Cardiac ventricle fibroblast (primary cell): ENCODE data around the gene CLEC4D. TPM values are rescaled to one million over a fixed set of nuclear protein-coding genes. Genes with fewer than 3 reads are reported as not detected.

ENCODE experiments used
- total RNA-seq: library from RNA; depleted of rRNA; stranded (reverse); fragments of >200 nt; gene quantifications from 2 replicates; pipeline ENCODE4 v1.2.3, GENCODE V29; 2015

CLEC4D gene
- not detected in 2 replicates for total RNA-seq

DNA sequence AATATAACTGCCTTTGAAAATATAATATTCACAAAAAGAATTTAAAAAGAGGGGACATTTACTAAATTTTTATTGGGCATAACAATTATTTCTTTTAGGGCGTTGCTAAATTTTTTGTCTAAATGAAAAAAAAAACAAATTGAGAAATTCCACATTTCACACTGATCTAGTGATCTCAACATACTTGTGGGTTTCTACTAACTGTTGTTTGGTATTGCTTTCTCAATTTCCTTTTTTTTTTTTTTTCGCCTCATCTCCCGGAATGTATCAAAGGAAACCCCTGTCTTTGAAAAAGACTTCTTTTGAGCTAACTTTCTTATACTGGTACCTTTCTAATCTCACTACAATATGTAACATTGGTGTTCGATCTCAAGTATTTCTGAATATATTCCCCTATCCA, at the start of gene CLEC4D:
Gene CLEC4D, plus strand, starts transcription at position 248 of the 400 bp plus-strand sequence. CDS start 230 bp downstream, outside the sequence.

DNA sequence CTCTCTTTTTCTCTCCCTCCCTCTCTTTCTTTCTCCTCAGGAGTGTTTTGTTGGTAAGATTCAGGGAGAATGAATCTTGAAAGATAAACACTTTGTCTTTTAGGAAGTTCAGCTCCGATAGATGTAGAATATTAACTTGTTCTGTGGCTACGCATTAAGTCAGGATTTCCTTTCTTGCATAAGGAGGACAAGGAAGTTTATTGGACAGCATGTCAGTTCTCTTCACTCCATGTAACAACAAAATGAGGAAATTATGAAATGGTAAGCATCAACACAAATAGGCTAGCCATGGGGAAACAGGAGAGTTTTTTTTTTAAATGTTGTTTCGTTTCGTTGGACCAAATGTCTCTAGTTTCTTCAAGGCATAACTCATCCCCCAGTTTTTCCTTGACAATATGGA, 27.5 kb downstream of the CLEC4D start, which contains the start of gene CLEC4E:
Gene CLEC4E, minus strand, starts transcription at position 75 of the 400 bp plus-strand sequence. CDS start 108 bp downstream, outside the sequence.

Other genes with a start within 250 kb of the CLEC4D start
- not detected in 2 replicates for gene CLEC6A, start 57.5 kb upstream of the CLEC4D start, total RNA-seq
- not detected in 2 replicates for gene CLEC4E, start 27.4 kb downstream of the CLEC4D start, total RNA-seq
- not detected in 2 replicates for gene AICDA, start 99.4 kb downstream of the CLEC4D start, total RNA-seq
- gene MFAP5, start 149.3 kb downstream of the CLEC4D start, total RNA-seq, result 28.6 and 31.1 TPM in 2 replicates
- gene RIMKLB, start 184.5 kb downstream of the CLEC4D start, total RNA-seq, result 5.1 and 5.7 TPM in 2 replicates